GM23248 (cell line): ENCODE measurements around the gene DXO. TPM values are rescaled to one million over a fixed set of nuclear protein-coding genes. Genes with fewer than 3 reads are reported as not detected.

Experiments
- DNase-seq: peaks from one replicate; pipeline ENCODE4 v3.0.0-alpha.2; 2015
- H2AFZ ChIP-seq: fragments of 200-600 bp; sonication (generic); 2 replicates; pipeline ENCODE4 v1.6.1; 2016; ENCODE audit warnings: antibody characterized with exemption
- H3F3A ChIP-seq: fragments of 200-600 bp; sonication (generic); 2 replicates; pipeline ENCODE4 v1.6.1; 2016; ENCODE audit warnings: mild to moderate bottlenecking, antibody characterized with exemption, mixed run types; ENCODE audit not compliant: insufficient read depth
- H3K27ac ChIP-seq: fragments of 200-600 bp; sonication (generic); 2 replicates; pipeline ENCODE4 v1.5.1; 2016; ENCODE audit warnings: mild to moderate bottlenecking
- H3K27me3 ChIP-seq: fragments of 200-600 bp; sonication (generic); replicated peaks from 2 replicates; pipeline ENCODE4 v1.6.1; 2016; ENCODE audit warnings: mild to moderate bottlenecking; ENCODE audit not compliant: insufficient read depth
- H3K36me3 ChIP-seq: fragments of 200-600 bp; sonication (generic); 2 replicates; pipeline ENCODE4 v1.6.1; 2016; ENCODE audit warnings: low read depth, mild to moderate bottlenecking
- H3K4me1 ChIP-seq: fragments of 200-600 bp; sonication (generic); 2 replicates; pipeline ENCODE4 v1.6.1; 2016; ENCODE audit warnings: mild to moderate bottlenecking; ENCODE audit not compliant: insufficient read depth
- H3K4me2 ChIP-seq: fragments of 200-600 bp; sonication (generic); one replicate; pipeline ENCODE4 v1.6.1; 2016; ENCODE audit warnings: mild to moderate bottlenecking; ENCODE audit not compliant: unreplicated experiment
- H3K4me3 ChIP-seq: fragments of 200-600 bp; sonication (generic); 2 replicates; pipeline ENCODE4 v1.5.1; 2016; ENCODE audit warnings: mild to moderate bottlenecking
- H3K79me2 ChIP-seq: fragments of 200-600 bp; sonication (generic); 2 replicates; pipeline ENCODE4 v1.6.1; 2016; ENCODE audit warnings: mild to moderate bottlenecking; ENCODE audit not compliant: insufficient read depth
- H3K9ac ChIP-seq: fragments of 200-600 bp; sonication (generic); 2 replicates; pipeline ENCODE4 v1.6.1; 2016; ENCODE audit warnings: mild to moderate bottlenecking
- H3K9me2 ChIP-seq: fragments of 200-600 bp; sonication (generic); 2 replicates; pipeline ENCODE4 v1.6.1; 2016; ENCODE audit warnings: mixed run types, mild to moderate bottlenecking, moderate library complexity; ENCODE audit not compliant: insufficient read depth
- H3K9me3 ChIP-seq: fragments of 200-600 bp; sonication (generic); one replicate; pipeline ENCODE4 v1.6.1; 2017; ENCODE audit warnings: low read depth
- H4K20me1 ChIP-seq: fragments of 200-600 bp; sonication (generic); 2 replicates; pipeline ENCODE4 v1.6.0; 2016; ENCODE audit not compliant: insufficient read depth
- EZH2 ChIP-seq: fragments of 200-600 bp; sonication (generic); IDR thresholded peaks from 2 replicates; pipeline ENCODE4 v1.6.1; 2018; ENCODE audit warnings: antibody characterized with exemption, mild to moderate bottlenecking; ENCODE audit not compliant: insufficient read depth, poor library complexity, severe bottlenecking
- EZH2phosphoT487 ChIP-seq: fragments of 200-600 bp; sonication (generic); IDR thresholded peaks from 2 replicates; pipeline ENCODE4 v1.6.1; 2018; ENCODE audit warnings: antibody characterized with exemption, moderate library complexity, mild to moderate bottlenecking, low read depth; ENCODE audit not compliant: insufficient read depth
- WGBS, 2 experiments: methylation state at CpG; one replicate each; pipeline ENCODE4 v1.1.6; 2015 to 2017; ENCODE audit warnings: low lambda C conversion rate in 2 of 2, low coverage in 1 of 2; ENCODE audit errors: missing lambda C conversion rate in 2 of 2; 5-methylcytosine and 5-hydroxymethylcytosine counted together
- in situ Hi-C: fragments of 300-500 bp; cut with MboI; formaldehyde crosslinking; loops from 2 replicates; pipeline ENCODE4 v1.15.0; 2020
- polyA plus RNA-seq: library from polyadenylated mRNA; unstranded; fragments of >200 nt; fragmentation: Nextera tagmentation; extraction: Ambion mirVana; gene quantifications from 2 replicates; pipeline ENCODE4 v1.2.1, GENCODE V29; 2016
- total RNA-seq: library from RNA; depleted of rRNA; stranded (reverse); fragments of >200 nt; shearing (Covaris generic); gene quantifications from 2 replicates; pipeline ENCODE4 v1.2.3, GENCODE V29; 2014

DXO gene
- total and polyA plus RNA-seq, 2 experiments from 2014 or later, result 24.2 to 26.6 TPM

DNA sequence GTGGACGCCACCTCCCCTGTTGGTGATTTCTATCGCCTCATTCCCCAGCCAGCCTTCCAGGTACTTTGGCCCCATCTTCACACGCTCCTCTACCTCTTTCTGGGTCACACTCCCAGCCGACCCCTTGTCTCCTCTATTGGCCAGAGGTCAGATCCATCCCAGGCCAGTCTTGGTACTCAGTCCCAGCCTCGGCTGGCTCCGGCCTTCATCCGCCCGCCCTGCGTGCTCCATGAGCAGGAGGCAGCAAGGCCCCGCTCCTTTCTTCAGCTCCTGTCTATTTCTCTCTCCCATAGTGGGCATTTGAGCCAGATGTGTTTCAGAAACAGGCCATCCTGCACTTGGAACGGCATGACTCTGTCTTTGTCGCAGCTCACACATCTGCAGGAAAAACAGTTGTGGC, 10.3 kb downstream of the DXO start:
- no peak overlapping the region for H3K27ac ChIP-seq
- 87 to 91% methylated on average over 12 of the region's 12 CpGs for WGBS, 2 experiments
- no peaks in the 10 kb centered on the region for H3K9me3 ChIP-seq
- H2AFZ ChIP-seq, result no peak overlapping the region
- no peak for DNase-seq
- no peak overlapping the region for H3K9ac ChIP-seq
- H3K4me3 ChIP-seq, result no peak overlapping the region
- no peaks in the 10 kb centered on the region for H3K9me2 ChIP-seq
- peaks cover 20% of the 10 kb centered on the region; the same call in 1 of the 2 replicates for H3K36me3 ChIP-seq
- 0 out of 2 replicates have a peak, but pooled peaks cover 8% of the 10 kb centered on the region for H3F3A ChIP-seq
- in situ Hi-C loops, result no loop called here
- no peaks in the 10 kb centered on the region for H4K20me1 ChIP-seq
- peaks cover 52% of the 10 kb centered on the region for H3K79me2 ChIP-seq
- TF ChIP-seq EZH2, result no peak
- TF ChIP-seq EZH2phosphoT487, result no peak
- H3K4me2 ChIP-seq, result no peak overlapping the region
- no peaks in the 10 kb centered on the region for H3K27me3 ChIP-seq
- H3K4me1 ChIP-seq, result peaks cover 16% of the 10 kb centered on the region

DNA sequence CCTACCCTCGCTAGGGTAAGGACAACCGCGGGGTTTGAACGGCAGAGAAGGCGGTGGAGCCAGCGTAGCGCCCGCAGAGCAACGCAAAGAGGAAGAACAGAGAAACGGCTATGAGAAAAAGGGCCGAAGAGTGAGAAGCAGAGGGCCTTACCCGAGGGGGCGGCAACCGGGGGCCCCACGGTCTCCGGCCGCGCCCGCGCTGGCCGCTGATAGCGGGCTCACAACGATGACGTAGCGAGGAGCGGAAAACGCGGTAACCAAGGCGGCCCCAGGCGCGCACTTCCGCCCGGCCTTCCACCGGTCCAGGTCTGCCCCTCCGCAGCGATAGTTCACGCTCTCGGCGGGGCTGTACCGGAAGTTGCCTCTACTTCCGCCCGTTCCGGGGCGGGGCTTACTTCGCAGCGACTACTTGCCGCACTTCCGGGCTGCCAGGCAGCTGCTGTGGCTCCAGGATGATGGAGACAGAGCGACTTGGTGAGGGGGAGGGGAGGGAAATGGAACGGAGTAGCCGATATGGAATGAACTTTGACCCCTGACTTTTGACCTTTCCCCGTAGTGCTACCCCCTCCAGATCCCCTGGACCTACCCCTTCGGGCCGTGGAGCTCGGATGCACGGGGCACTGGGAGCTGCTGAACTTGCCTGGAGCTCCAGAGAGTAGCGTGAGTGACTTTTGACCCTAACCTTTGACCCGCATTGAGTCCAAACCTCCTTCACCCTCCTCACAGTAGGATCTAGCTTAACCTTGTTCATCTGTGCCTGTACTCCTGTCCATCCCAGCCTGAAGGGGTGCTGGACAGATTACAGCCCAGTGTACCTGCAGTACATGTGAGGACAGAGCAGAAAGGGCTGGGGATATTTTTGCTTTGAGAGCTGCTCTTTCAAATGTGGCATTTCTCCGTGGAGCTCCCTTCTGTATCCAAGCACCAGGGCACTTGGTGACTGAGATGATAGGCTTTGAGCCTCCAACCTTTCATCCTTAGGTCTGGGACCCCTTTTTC, 12.9 kb downstream of the DXO start, which contains the start of the genes NELFE and SKIC2:
Gene NELFE, minus strand, starts transcription at position 231 of the 999 bp plus-strand sequence. CDS start 525 bp downstream, outside the sequence.
Gene SKIC2, plus strand, starts transcription at position 435 of the 999 bp plus-strand sequence. Its CDS starts 18 bp downstream, at position 453.
- no peaks in the 10 kb centered on the region for H4K20me1 ChIP-seq

DNA sequence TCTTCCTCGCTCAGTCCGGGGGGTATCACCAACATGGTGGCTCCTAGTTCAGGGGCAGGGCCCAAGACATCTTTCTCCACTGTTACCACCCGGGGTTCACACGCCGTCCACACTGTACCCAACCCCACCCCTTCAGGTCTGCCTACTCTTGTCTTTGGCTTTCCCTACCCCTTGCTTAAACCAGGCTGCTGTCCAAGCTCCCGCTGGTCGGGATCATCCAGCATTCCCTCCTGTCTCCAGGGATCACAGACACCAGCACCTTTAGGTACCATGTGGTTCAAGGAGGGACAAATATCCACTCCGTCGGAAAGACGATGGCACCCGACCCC, 13.6 kb downstream of the DXO start:
- Histone ChIP-seq H3K4me3 (peak overlapping the region; percentile 99), H3K9me2 (no peaks in the 10 kb centered on the region), H3K36me3 (peaks cover 23% of the 10 kb centered on the region), H2AFZ (peak overlapping the region; percentile 96), H3K9ac (peak overlapping the region; percentile 97), H3F3A (peaks cover 15% of the 10 kb centered on the region; the same call in 1 of the 2 replicates), H3K4me1 (peaks cover 16% of the 10 kb centered on the region), H3K79me2 (peaks cover 58% of the 10 kb centered on the region), H3K27ac (peak overlapping the region; percentile 77), H3K9me3 (no peaks in the 10 kb centered on the region), H4K20me1 (no peaks in the 10 kb centered on the region), H3K4me2 (peak overlapping the region; percentile 90), H3K27me3 (no peaks in the 10 kb centered on the region)
- in situ Hi-C loops, result no loop called here
- TF ChIP-seq EZH2 (no peak), EZH2phosphoT487 (no peak)
- DNase-seq, result peak; percentile 44
- 1 to 6% methylated on average over 11 of the region's 11 CpGs for WGBS, 2 experiments

More for the DNA sequence above, 12.9 kb downstream of the DXO start, which contains the start of the genes NELFE and SKIC2:
- Histone ChIP-seq H3K9me3 (no peaks in the 10 kb centered on the region), H3K4me1 (peaks cover 16% of the 10 kb centered on the region), H3K4me3 (peak within 1 kb of the TSS; percentile 99), H3K9ac (peak within 1 kb of the TSS; percentile 97), H3F3A (0 out of 2 replicates have a peak, but pooled peaks cover 8% of the 10 kb centered on the region), H3K79me2 (peaks cover 58% of the 10 kb centered on the region), H2AFZ (peak within 1 kb of the TSS; percentile 96), H3K4me2 (peak within 1 kb of the TSS; percentile 95), H3K9me2 (no peaks in the 10 kb centered on the region), H3K36me3 (peaks cover 24% of the 10 kb centered on the region), H3K27me3 (no peaks in the 10 kb centered on the region), H3K27ac (peak within 1 kb of the TSS; percentile 77)
- DNase-seq, result peak; percentile 100
- in situ Hi-C loops, result no loop called here
- WGBS, 2 experiments, result 1 to 2% methylated on average over 54 to 58 of the region's 59 CpGs
- no peak for TF ChIP-seq EZH2
- TF ChIP-seq EZH2phosphoT487, result no peak

GRCh38 chr6:31956796-31957195, 15.1 kb downstream of the DXO start:
- no peak for TF ChIP-seq EZH2
- TF ChIP-seq EZH2phosphoT487, result no peak
- H3K4me2 ChIP-seq, result no peak overlapping the region
- peaks cover 18% of the 10 kb centered on the region; the same call in 1 of the 2 replicates for H3F3A ChIP-seq
- peaks cover 53% of the 10 kb centered on the region for H3K79me2 ChIP-seq
- no peaks in the 10 kb centered on the region for H3K9me2 ChIP-seq
- H3K27ac ChIP-seq, result no peak overlapping the region
- 72 to 77% methylated on average over 3 of the region's 3 CpGs for WGBS, 2 experiments
- in situ Hi-C loops, result no loop called here
- no peak overlapping the region for H2AFZ ChIP-seq
- H3K27me3 ChIP-seq, result no peaks in the 10 kb centered on the region
- H3K36me3 ChIP-seq, result peaks cover 31% of the 10 kb centered on the region
- peak overlapping the region; percentile 97; the same call in 1 of the 2 replicates for H3K9ac ChIP-seq
- H3K4me1 ChIP-seq, result peaks cover 16% of the 10 kb centered on the region
- no peaks in the 10 kb centered on the region for H3K9me3 ChIP-seq
- no peak for DNase-seq
- no peaks in the 10 kb centered on the region for H4K20me1 ChIP-seq
- no peak overlapping the region for H3K4me3 ChIP-seq
